Renal cortical epithelial cell (primary cell): ENCODE data around the gene CSAD. TPM values are rescaled to one million over a fixed set of nuclear protein-coding genes. Genes with fewer than 3 reads are reported as not detected.
A peak's percentile ranks its signal among the peaks of the same experiment; 100 is the strongest.
"Not testable (repeated sequence)": the region's sequence is repeated elsewhere in the genome, so short reads cannot be mapped to it uniquely, and the experiment has no call there.

Experiments used
- DNase-seq: peaks from one replicate; pipeline ENCODE4 v3.0.0-alpha.2; 2011; ENCODE audit warnings: low read depth
- total RNA-seq: library from RNA; depleted of rRNA; stranded (reverse); fragments of >200 nt; gene quantifications from 2 replicates; pipeline ENCODE4 v1.2.3, GENCODE V29; 2014

Gene CSAD
- total RNA-seq, 1 donor from 2014 or later: 9.1 TPM

DNA sequence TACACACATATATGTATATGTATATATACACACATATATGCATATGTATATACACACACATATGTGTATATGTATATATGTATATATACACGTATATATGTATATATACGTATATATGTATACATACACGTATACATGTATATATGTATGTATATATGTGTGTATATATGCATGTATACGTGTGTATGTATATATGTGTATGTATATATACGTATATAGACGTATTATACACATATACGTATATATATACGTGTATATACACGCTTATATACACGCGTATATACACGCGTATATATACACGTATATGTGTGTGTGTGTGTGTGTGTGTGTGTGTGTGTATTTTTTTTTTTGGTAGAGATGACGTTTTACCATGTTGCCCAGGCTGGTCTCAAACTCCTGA lies 33.1 kb downstream of the CSAD start:
- DNase-seq: no peak

DNA sequence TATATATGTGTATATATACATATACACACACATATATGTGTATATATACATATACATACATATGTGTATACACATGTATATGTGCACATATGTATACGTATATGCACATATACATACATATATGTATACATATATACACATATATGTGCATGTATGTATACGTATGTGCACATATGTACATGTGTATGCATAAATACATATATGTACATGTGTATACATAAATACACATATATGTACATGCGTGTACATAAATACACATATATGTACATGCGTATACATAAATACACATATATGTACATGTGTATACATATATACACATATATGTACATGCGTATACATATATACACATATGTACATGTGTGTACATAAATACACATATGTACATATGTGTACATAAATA lies 33.5 kb downstream of the CSAD start:
- no peak for DNase-seq

DNA sequence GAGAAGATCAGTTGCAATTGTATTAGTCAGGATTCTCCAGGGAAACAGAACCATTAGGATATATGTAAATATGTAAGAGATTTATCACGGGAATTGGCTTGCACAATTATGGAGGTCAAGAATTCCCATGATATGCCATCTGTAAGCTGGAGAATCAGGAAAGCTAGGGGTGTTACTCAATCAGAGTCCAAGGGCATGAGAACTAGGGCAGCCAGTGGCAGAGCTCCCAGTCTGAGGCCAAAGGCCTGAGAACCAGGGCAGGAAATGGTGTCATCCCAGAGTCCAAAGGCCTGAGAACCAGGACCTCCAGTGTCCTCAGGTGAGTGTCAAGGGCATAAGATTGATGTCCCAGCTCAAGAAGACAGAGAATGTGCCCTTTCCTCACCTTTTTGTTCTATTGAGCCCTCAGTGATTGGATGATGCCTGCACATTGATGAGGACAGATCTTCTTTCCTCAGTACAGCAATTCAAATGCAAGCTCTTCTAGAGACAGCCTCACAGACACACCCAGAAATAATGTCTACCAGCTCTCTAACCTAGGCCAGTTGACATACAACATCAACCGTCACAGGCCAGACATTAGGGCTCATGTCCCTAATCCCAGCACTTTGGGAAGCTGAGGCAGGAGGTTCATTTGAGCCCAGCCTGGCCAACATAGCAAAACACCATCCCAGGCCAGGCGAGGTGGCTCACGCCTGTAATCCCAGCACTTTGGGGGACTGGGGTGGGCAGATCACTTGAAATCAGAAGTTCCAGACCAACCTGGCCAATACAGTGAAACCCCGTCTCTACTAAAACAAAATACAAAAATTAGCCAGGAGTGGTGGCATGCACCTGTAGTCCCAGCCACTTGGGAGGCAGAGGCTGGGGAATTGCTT lies 35.1 kb downstream of the CSAD start:
- peak; percentile 11 for DNase-seq

- no peak for DNase-seq
Observed at GRCh38 chr12:53143355-53143754, 37.4 kb downstream of the CSAD start.

- DNase-seq: no peak
Observed at GRCh38 chr12:53133722-53134121, 47.0 kb downstream of the CSAD start.

DNA sequence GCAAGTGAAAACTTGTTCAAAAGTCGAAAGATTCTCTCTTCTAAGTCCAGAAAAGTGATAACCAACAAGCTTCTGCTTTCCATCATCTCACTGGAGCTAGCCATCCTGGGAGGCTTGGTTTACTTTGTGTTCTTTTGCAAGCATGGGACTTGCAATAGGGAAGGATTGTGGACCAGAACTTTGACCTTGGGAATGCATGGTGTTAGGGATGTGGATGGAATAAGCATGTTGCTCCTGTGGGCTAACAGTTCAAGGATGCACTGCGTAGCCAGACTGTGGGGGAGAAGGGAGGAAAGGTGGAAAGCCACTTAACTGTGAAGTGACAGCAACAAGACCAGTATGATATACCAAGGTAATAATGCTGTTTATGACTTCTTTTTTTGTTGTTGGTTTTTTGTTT lies 48.9 kb downstream of the CSAD start:
- DNase-seq: no peak

DNA sequence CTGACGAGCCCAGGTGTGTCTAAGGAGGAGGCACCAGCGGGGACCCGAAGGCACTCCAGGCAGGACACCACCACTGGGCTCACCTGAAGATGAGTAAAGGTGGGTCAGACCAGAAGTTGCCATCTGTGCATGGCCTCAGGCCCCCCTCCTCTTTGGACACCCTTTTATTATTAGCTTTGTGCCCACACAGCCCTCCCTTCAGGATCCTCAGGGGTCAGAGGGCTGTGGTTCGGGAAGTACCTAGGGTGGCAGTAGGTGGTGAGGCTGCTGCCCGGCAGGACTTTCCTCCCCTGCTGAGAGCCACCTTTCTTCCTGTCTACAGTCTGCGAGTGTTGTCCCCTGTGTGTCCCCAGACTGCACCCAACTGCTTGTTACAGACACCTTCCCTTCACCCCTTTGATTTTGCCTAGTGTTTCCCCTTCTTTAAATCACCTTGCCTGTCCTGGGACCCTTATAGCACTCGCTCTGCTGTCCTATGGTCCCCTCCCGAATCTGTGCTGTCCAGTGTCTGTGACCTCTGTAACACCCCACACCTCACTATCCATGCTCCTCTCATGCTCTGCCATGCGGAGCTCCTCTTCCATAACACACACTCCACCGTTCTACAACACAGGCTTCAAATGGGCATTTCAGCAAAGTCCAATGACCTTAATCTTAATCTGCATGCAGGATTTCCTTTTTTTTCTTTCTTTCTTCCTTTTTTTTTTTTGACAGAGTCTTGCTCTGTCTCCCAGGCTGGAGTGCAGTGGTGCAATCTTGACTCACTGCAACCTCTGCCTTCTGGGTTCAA lies 51.8 kb downstream of the CSAD start:
- DNase-seq: no peak

GRCh38 chr12:53127169-53127568 lies 53.6 kb downstream of the CSAD start:
- DNase-seq: no peak

DNA sequence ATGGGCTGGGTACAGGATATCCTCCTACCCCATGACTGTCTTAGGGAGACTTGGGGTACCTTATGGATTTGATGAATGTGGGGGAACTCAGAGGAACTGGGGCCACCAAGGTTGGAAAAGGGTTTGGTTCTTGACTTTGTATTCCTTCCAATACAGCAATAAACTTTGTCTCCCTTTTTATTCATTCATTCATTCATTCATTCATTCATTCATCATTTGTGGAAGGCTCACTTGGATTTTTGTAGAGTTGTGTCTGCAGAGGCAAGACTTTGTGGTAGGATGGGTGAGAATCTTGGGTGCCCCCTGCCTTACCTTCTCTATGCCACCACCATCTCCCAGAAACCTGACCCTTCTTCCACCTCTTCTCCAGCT lies 56.4 kb downstream of the CSAD start:
- no peak for DNase-seq

GRCh38 chr12:53123578-53124351 lies 57.0 kb downstream of the CSAD start:
- peak; percentile 34 for DNase-seq

GRCh38 chr12:53122961-53123468 lies 57.7 kb downstream of the CSAD start:
- DNase-seq: no peak

DNA sequence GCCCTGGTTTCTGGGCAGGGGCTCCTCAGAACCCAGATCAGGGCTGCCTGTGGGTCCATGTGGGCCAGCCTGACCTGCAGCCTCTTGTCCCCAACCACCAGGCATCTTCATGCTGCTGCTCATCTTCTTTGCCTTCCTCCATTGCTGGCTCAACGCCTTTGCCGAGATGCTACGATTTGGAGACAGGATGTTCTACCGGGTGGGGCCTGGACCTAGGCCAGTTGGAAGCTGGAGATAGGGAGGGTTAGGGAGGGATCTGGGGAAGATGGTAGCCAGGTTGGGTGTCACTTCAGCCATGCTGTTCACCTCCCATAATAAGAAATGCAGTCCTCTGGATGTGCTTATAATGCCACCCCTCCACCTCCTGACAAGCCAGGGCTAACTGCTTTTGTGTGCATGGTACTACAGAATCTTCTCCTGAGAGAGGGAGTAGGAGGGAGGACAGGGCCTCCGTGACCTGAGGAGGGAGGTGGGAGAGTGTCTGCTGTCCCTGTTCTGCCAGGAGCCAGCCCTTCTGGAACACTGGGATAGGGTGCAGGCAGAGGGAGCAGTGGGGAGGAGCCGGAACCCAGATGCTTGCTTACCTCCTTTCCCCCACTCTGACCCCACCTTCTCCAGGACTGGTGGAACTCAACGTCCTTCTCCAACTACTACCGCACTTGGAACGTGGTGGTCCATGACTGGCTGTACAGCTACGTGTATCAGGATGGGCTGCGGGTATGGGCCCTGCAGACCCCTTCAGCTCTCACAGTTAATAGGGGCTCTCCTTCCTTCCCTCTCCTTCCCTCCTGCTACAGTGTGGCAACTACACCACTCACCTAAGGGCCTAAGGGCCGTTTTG lies 59.8 kb downstream of the CSAD start:
- DNase-seq: no peak

- no peak for DNase-seq
Observed at GRCh38 chr12:53118751-53119300, 61.9 kb downstream of the CSAD start.

DNA sequence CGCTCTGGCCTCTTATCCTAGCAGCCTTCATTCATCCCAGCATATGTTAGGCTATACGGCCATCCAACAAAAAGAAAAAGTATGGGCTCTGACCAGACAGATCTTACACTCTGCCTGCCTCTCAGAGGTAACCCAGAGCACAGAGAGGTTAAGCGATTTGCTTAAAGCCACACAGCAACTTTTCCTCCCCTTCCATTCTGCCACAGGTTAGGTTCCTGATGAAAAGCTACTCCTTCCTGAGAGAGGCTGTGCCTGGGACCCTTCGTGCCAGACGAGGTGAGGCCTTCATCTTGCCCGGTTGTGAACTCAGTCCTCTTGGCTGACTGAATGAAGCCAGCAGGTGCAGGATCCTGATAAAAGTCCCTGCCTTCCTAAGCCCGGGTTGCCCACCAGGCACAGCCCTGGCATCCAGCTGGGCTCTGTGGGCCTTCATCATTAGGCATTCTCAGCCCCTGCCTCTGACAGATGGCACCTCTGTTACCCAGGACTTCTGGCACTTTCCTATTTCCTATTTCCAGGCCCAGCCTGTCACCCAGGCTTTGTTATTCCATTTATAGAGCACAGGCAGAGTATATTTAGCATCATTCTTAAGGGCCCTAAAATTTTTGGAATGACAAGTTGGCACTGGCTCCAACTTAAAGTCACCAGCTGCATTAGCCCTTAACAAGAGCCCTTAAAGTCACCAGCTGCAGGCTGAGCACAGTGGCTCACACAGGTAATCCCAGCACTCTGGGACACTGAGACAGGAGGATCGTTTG lies 64.7 kb downstream of the CSAD start:
- no peak for DNase-seq

- DNase-seq: no peak
Observed at GRCh38 chr12:53115112-53115890, 65.4 kb downstream of the CSAD start.

- no peak for DNase-seq
Observed at GRCh38 chr12:53113951-53114350, 66.8 kb downstream of the CSAD start.

- DNase-seq: no peak
Observed at GRCh38 chr12:53113136-53113705, 67.5 kb downstream of the CSAD start.

DNA sequence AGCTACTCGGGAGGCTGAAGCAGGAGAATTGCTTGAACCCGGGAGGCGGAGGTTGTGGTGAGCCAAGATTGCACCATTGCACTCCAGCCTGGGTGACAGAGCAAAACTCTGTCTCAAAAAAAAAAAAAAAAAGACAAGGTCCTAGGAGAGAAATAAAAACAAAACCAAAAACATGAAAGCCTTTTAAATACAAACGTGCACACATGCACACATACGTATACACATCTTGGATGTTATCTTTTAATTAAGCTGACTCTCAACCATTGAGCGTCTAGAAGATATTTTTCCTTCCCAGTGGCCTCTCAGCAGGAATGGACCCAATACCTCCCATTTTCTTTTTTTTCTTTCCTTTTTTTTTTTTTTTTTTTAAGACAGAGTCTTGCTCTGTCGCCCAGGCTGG lies 68.3 kb downstream of the CSAD start:
- not testable (repeated sequence) for DNase-seq
